ENCODE measurements around the gene FAH.

Gene FAH

GRCh38 chr15:80180986-80181385 lies 28.2 kb downstream of the FAH start:
- H3K27me3 ChIP-seq (ENCODE audit: insufficient read depth, low read length): no peaks in the 10 kb centered on the region
- no peak overlapping the region for H3K4me3 ChIP-seq (ENCODE audit: low read depth, low read length)
- H3K27ac ChIP-seq (ENCODE audit: low read depth, low read length): no peak overlapping the region
- no peaks in the 10 kb centered on the region for H3K79me2 ChIP-seq (ENCODE audit: control insufficient read depth, insufficient read depth, low read length, unreplicated experiment)
- peaks cover 44% of the 10 kb centered on the region for H3K36me3 ChIP-seq (ENCODE audit: insufficient read depth, low read length)
- peaks cover 11% of the 10 kb centered on the region for H3K4me1 ChIP-seq (ENCODE audit: control insufficient read depth, insufficient read depth, low read length, unreplicated experiment)
- H2AFZ ChIP-seq (ENCODE audit: low read length, unreplicated experiment): no peak overlapping the region

- Histone ChIP-seq H3K27me3 (ENCODE audit: insufficient read depth, low read length) (no peaks in the 10 kb centered on the region), H3K4me3 (ENCODE audit: low read depth, low read length) (no peak overlapping the region), H3K36me3 (ENCODE audit: insufficient read depth, low read length) (peaks cover 45% of the 10 kb centered on the region), H3K27ac (ENCODE audit: low read depth, low read length) (no peak overlapping the region), H2AFZ (ENCODE audit: low read length, unreplicated experiment) (no peak overlapping the region), H3K79me2 (ENCODE audit: control insufficient read depth, insufficient read depth, low read length, unreplicated experiment) (no peaks in the 10 kb centered on the region), H3K4me1 (ENCODE audit: control insufficient read depth, insufficient read depth, low read length, unreplicated experiment) (peaks cover 11% of the 10 kb centered on the region)
Observed at GRCh38 chr15:80182611-80183261, 29.9 kb downstream of the FAH start.

GRCh38 chr15:80183306-80183705 lies 30.5 kb downstream of the FAH start:
- H3K4me3 ChIP-seq (ENCODE audit: low read depth, low read length): no peak overlapping the region
- H3K36me3 ChIP-seq (ENCODE audit: insufficient read depth, low read length): peaks cover 44% of the 10 kb centered on the region
- no peak overlapping the region for H3K27ac ChIP-seq (ENCODE audit: low read depth, low read length)
- peaks cover 11% of the 10 kb centered on the region for H3K4me1 ChIP-seq (ENCODE audit: control insufficient read depth, insufficient read depth, low read length, unreplicated experiment)
- H2AFZ ChIP-seq (ENCODE audit: low read length, unreplicated experiment): no peak overlapping the region
- H3K27me3 ChIP-seq (ENCODE audit: insufficient read depth, low read length): no peaks in the 10 kb centered on the region
- no peaks in the 10 kb centered on the region for H3K79me2 ChIP-seq (ENCODE audit: control insufficient read depth, insufficient read depth, low read length, unreplicated experiment)

DNA sequence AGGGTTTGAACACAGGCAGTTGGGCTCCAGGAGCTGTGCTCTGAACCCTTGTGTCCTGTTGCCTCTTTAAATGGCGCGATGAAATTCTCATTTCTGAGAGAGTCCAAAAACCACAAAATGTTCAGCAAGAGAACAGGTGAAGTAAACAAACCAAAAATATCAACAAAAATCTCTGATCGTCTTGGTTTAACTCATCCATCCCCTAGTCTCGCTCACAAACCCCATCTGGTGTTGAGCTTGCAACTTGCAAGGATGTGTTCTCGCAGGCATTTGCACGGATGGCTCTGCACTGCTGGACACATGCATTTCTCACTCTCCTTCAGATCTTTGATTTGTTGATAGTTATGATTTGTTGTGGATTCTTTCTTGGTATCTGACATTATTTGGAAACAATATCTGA lies 31.1 kb downstream of the FAH start:
- Histone ChIP-seq H3K27ac (ENCODE audit: low read depth, low read length) (no peak overlapping the region), H3K79me2 (ENCODE audit: control insufficient read depth, insufficient read depth, low read length, unreplicated experiment) (no peaks in the 10 kb centered on the region), H3K4me1 (ENCODE audit: control insufficient read depth, insufficient read depth, low read length, unreplicated experiment) (peaks cover 8% of the 10 kb centered on the region), H3K27me3 (ENCODE audit: insufficient read depth, low read length) (no peaks in the 10 kb centered on the region), H3K36me3 (ENCODE audit: insufficient read depth, low read length) (peaks cover 44% of the 10 kb centered on the region; the same call in 1 of the 2 replicates), H2AFZ (ENCODE audit: low read length, unreplicated experiment) (no peak overlapping the region), H3K4me3 (ENCODE audit: low read depth, low read length) (no peak overlapping the region)

- Histone ChIP-seq H3K79me2 (ENCODE audit: control insufficient read depth, insufficient read depth, low read length, unreplicated experiment) (no peaks in the 10 kb centered on the region), H3K4me1 (ENCODE audit: control insufficient read depth, insufficient read depth, low read length, unreplicated experiment) (peaks cover 3% of the 10 kb centered on the region), H3K27ac (ENCODE audit: low read depth, low read length) (no peak overlapping the region), H3K36me3 (ENCODE audit: insufficient read depth, low read length) (peaks cover 44% of the 10 kb centered on the region; the same call in 1 of the 2 replicates), H2AFZ (ENCODE audit: low read length, unreplicated experiment) (no peak overlapping the region), H3K27me3 (ENCODE audit: insufficient read depth, low read length) (no peaks in the 10 kb centered on the region), H3K4me3 (ENCODE audit: low read depth, low read length) (no peak overlapping the region)
Observed at GRCh38 chr15:80184554-80184953, 31.8 kb downstream of the FAH start.

GRCh38 chr15:80185152-80185551 lies 32.4 kb downstream of the FAH start:
- Histone ChIP-seq H3K4me3 (ENCODE audit: low read depth, low read length) (no peak overlapping the region), H2AFZ (ENCODE audit: low read length, unreplicated experiment) (no peak overlapping the region), H3K27me3 (ENCODE audit: insufficient read depth, low read length) (no peaks in the 10 kb centered on the region), H3K27ac (ENCODE audit: low read depth, low read length) (no peak overlapping the region), H3K4me1 (ENCODE audit: control insufficient read depth, insufficient read depth, low read length, unreplicated experiment) (no peaks in the 10 kb centered on the region), H3K79me2 (ENCODE audit: control insufficient read depth, insufficient read depth, low read length, unreplicated experiment) (no peaks in the 10 kb centered on the region), H3K36me3 (ENCODE audit: insufficient read depth, low read length) (peaks cover 44% of the 10 kb centered on the region; the same call in 1 of the 2 replicates)

DNA sequence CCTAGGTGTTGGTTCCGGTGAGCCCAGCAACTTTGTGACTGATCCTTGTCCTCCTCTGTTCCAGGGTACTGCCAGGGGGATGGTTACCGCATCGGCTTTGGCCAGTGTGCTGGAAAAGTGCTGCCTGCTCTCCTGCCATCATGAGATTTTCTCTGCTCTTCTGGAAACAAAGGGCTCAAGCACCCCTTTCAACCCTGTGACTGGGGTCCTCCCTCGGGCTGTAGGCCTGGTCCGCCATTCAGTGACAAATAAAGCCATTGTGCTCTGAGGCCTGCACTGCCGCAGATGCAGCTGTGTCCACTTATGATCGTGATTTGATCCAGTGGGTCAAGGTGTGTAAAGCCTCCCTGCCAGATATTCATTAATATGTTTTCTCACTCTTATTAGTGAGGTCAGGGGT lies 33.3 kb downstream of the FAH start:
- Histone ChIP-seq H3K36me3 (ENCODE audit: insufficient read depth, low read length) (peaks cover 44% of the 10 kb centered on the region; the same call in 1 of the 2 replicates), H2AFZ (ENCODE audit: low read length, unreplicated experiment) (no peak overlapping the region), H3K79me2 (ENCODE audit: control insufficient read depth, insufficient read depth, low read length, unreplicated experiment) (no peaks in the 10 kb centered on the region), H3K4me1 (ENCODE audit: control insufficient read depth, insufficient read depth, low read length, unreplicated experiment) (no peaks in the 10 kb centered on the region), H3K27me3 (ENCODE audit: insufficient read depth, low read length) (no peaks in the 10 kb centered on the region), H3K27ac (ENCODE audit: low read depth, low read length) (no peak overlapping the region), H3K4me3 (ENCODE audit: low read depth, low read length) (no peak overlapping the region)

GRCh38 chr15:80186597-80186996 lies 33.8 kb downstream of the FAH start:
- Histone ChIP-seq H3K27me3 (ENCODE audit: insufficient read depth, low read length) (no peaks in the 10 kb centered on the region), H3K4me1 (ENCODE audit: control insufficient read depth, insufficient read depth, low read length, unreplicated experiment) (no peaks in the 10 kb centered on the region), H3K36me3 (ENCODE audit: insufficient read depth, low read length) (peaks cover 40% of the 10 kb centered on the region; the same call in 1 of the 2 replicates), H3K4me3 (ENCODE audit: low read depth, low read length) (no peak overlapping the region), H2AFZ (ENCODE audit: low read length, unreplicated experiment) (no peak overlapping the region), H3K27ac (ENCODE audit: low read depth, low read length) (no peak overlapping the region), H3K79me2 (ENCODE audit: control insufficient read depth, insufficient read depth, low read length, unreplicated experiment) (no peaks in the 10 kb centered on the region)

GRCh38 chr15:80188251-80188650 lies 35.5 kb downstream of the FAH start:
- Histone ChIP-seq H3K4me3 (ENCODE audit: low read depth, low read length) (no peak overlapping the region), H3K27me3 (ENCODE audit: insufficient read depth, low read length) (no peaks in the 10 kb centered on the region), H3K4me1 (ENCODE audit: control insufficient read depth, insufficient read depth, low read length, unreplicated experiment) (no peaks in the 10 kb centered on the region), H2AFZ (ENCODE audit: low read length, unreplicated experiment) (no peak overlapping the region), H3K79me2 (ENCODE audit: control insufficient read depth, insufficient read depth, low read length, unreplicated experiment) (no peaks in the 10 kb centered on the region), H3K27ac (ENCODE audit: low read depth, low read length) (no peak overlapping the region), H3K36me3 (ENCODE audit: insufficient read depth, low read length) (peaks cover 29% of the 10 kb centered on the region; the same call in 1 of the 2 replicates)

GRCh38 chr15:80191198-80191597 lies 38.4 kb downstream of the FAH start:
- Histone ChIP-seq H3K4me3 (ENCODE audit: low read depth, low read length) (no peak overlapping the region), H3K27ac (ENCODE audit: low read depth, low read length) (no peak overlapping the region), H3K36me3 (ENCODE audit: insufficient read depth, low read length) (peaks cover 14% of the 10 kb centered on the region; the same call in 1 of the 2 replicates), H3K79me2 (ENCODE audit: control insufficient read depth, insufficient read depth, low read length, unreplicated experiment) (no peaks in the 10 kb centered on the region), H3K4me1 (ENCODE audit: control insufficient read depth, insufficient read depth, low read length, unreplicated experiment) (no peaks in the 10 kb centered on the region), H3K27me3 (ENCODE audit: insufficient read depth, low read length) (no peaks in the 10 kb centered on the region), H2AFZ (ENCODE audit: low read length, unreplicated experiment) (no peak overlapping the region)

DNA sequence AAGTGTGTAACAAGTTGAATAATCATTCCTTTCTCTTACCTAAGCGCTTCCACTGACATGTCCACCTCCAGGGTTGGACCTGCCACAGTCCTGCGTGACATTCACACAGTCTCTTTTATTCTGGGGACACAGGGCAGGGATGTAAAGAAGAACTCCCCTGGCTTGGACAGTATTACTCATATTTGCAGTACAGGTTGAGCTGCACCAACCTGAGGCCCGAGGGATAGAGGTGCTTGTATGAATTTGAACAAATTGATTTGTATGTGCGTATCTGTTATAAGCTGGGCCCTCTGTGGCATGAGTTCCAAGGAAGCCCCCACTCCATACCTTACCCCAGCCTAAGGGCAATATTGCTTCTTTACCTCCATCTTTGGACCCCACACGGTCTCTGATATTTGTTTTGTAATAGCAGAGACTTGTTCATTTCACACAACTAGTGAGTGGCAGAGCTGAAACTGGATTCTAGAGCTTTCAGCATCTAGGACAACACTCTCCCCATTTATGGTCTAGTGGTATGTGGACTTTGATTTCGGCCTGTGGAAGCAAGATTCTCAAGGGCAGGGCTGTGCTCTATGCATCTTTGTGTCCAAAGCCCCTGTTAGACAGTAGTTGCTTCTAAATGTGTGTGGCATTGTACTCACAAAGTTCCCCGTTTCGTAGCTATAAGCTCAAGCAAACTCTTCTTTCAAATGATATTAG lies 39.2 kb downstream of the FAH start:
- Histone ChIP-seq H3K36me3 (ENCODE audit: insufficient read depth, low read length) (peaks cover 8% of the 10 kb centered on the region; the same call in 1 of the 2 replicates), H2AFZ (ENCODE audit: low read length, unreplicated experiment) (no peak overlapping the region), H3K27me3 (ENCODE audit: insufficient read depth, low read length) (no peaks in the 10 kb centered on the region), H3K27ac (ENCODE audit: low read depth, low read length) (no peak overlapping the region), H3K79me2 (ENCODE audit: control insufficient read depth, insufficient read depth, low read length, unreplicated experiment) (no peaks in the 10 kb centered on the region), H3K4me3 (ENCODE audit: low read depth, low read length) (no peak overlapping the region), H3K4me1 (ENCODE audit: control insufficient read depth, insufficient read depth, low read length, unreplicated experiment) (no peaks in the 10 kb centered on the region)
